HepG2 (cell line): ENCODE measurements around the gene NUP62. TPM values are rescaled to one million over a fixed set of nuclear protein-coding genes. Genes with fewer than 3 reads are reported as not detected.

Experiments used
- ATAC-seq: fragments of 200-7000 bp; cut with Tn5 transposase; 3 replicates; pipeline ENCODE4 v1.9.1; 2020; ENCODE audit warnings: mild to moderate bottlenecking, moderate library complexity
- BruUV-seq: library from RNA; stranded (reverse); fragments of 400-500 nt; replicated peaks from 2 replicates; lab custom pipeline; 2021; lab: Mats Ljungman, UMichigan
- CTCF ChIA-PET: fragments of 300-600 bp; formaldehyde crosslinking; extraction: SDS; loops from one replicate; lab custom pipeline; 2021; ENCODE audit warnings: low total read pairs, inconsistent platforms, low intra/inter-chr PET ratio; lab: Yijun Ruan, JAX
- POLR2A ChIA-PET: fragments of 350-600 bp; sonication (Branson Sonifier 250); formaldehyde crosslinking; loops from one replicate; lab custom pipeline; 2020; ENCODE audit warnings: antibody characterized with exemption, inconsistent platforms; lab: Yijun Ruan, JAX
- DNase-seq: peaks from one replicate; pipeline ENCODE4 v3.0.0-alpha.2; 2015; ENCODE audit warnings: low spot score
- FAIRE-seq: peaks from 3 replicates; lab custom pipeline; 2011; peaks lifted over from hg19 to GRCh38; lab: Jason Lieb, UNC
- H2AFZ ChIP-seq: one replicate; pipeline ENCODE4 v1.6.1; 2011; ENCODE audit warnings: low read length, inconsistent platforms
- H3K27ac ChIP-seq: fragments of 300-600 bp; 3 replicates; pipeline ENCODE4 v1.8.0; 2011; ENCODE audit warnings: mixed run types, mild to moderate bottlenecking, mixed read lengths, low read length, inconsistent platforms; ENCODE audit not compliant: insufficient read depth; ENCODE audit errors: extremely low read length
- H3K27me3 ChIP-seq, 2 experiments: fragments of 200-600 bp in 1 of 2; 2 replicates in 1 of 2; 3 replicates in 1 of 2; pipeline versions ENCODE4 v1.6.0 to v1.8.0; 2011; ENCODE audit warnings: low read length in 2 of 2, mild to moderate bottlenecking in 2 of 2, moderate library complexity in 2 of 2, inconsistent platforms in 1 of 2; ENCODE audit not compliant: insufficient read depth in 2 of 2, control insufficient read depth in 1 of 2
- H3K36me3 ChIP-seq, 2 experiments: fragments of 200-600 bp in 1 of 2; replicated peaks in 1 of 2; 2 replicates in 1 of 2; 3 replicates in 1 of 2; pipeline versions ENCODE4 v1.5.1 to v1.8.0; 2011; ENCODE audit warnings: low read length in 2 of 2, inconsistent platforms in 1 of 2; ENCODE audit not compliant: insufficient read depth in 2 of 2, control insufficient read depth in 1 of 2
- H3K4me1 ChIP-seq: 2 replicates; pipeline ENCODE4 v1.5.1; 2012; ENCODE audit warnings: low read length, inconsistent platforms; ENCODE audit not compliant: insufficient read depth
- H3K4me2 ChIP-seq: 2 replicates; pipeline ENCODE4 v1.6.0; 2011; ENCODE audit warnings: low read depth, low read length, inconsistent platforms
- H3K4me3 ChIP-seq, 3 experiments: fragments of 200-600 bp in 1 of 3; sonication (generic), shearing (Covaris generic) in 1 of 3; replicated peaks in 1 of 3; 2 replicates each; pipeline ENCODE4 v1.5.1; 2011 to 2016; ENCODE audit warnings: low read length in 3 of 3, inconsistent platforms in 2 of 3, low read depth in 2 of 3, mild to moderate bottlenecking in 2 of 3, control low read depth in 1 of 3, mixed read lengths in 1 of 3; ENCODE audit not compliant: insufficient read depth in 1 of 3
- H3K79me2 ChIP-seq: one replicate; pipeline ENCODE4 v1.6.1; 2011; ENCODE audit warnings: low read length, inconsistent platforms; ENCODE audit not compliant: insufficient read depth
- H3K9ac ChIP-seq: 2 replicates; pipeline ENCODE4 v1.6.0; 2011; ENCODE audit warnings: mild to moderate bottlenecking, low read depth, low read length, inconsistent platforms; ENCODE audit not compliant: insufficient read depth
- H3K9me3 ChIP-seq: 2 replicates; pipeline ENCODE4 v1.5.1; 2012; ENCODE audit warnings: mild to moderate bottlenecking, low read length
- H4K20me1 ChIP-seq: 2 replicates; pipeline ENCODE4 v1.6.0; 2011; ENCODE audit warnings: inconsistent platforms, mild to moderate bottlenecking, low read length, moderate library complexity; ENCODE audit not compliant: insufficient read depth
- HNF4A ChIP-seq: sonication (generic); formaldehyde crosslinking; IDR thresholded peaks from 2 replicates; pipeline ENCODE4 v1.4.0; 2020; ENCODE audit warnings: missing genetic modification reagents
- NBN ChIP-seq: fragments of 450-650 bp; conservative IDR thresholded peaks from 2 replicates; pipeline ENCODE4 v1.6.1; 2017
- PCBP1 ChIP-seq: fragments of 200-400 bp; formaldehyde crosslinking; IDR thresholded peaks from 2 replicates; pipeline ENCODE4 v1.6.1; 2017; ENCODE audit warnings: mild to moderate bottlenecking, low read depth, low read length, borderline replicate concordance
- PRDM10 ChIP-seq: sonication (generic); formaldehyde crosslinking; IDR thresholded peaks from 2 replicates; pipeline ENCODE4 v1.4.0; 2020; ENCODE audit warnings: low read depth, missing genetic modification reagents
- REL ChIP-seq: sonication (generic); formaldehyde crosslinking; conservative IDR thresholded peaks from 2 replicates; pipeline ENCODE4 v1.8.0; 2022; ENCODE audit warnings: mild to moderate bottlenecking, missing genetic modification reagents, moderate library complexity
- ZBTB3 ChIP-seq: sonication (generic); formaldehyde crosslinking; IDR thresholded peaks from 2 replicates; pipeline ENCODE4 v1.4.0; 2020; ENCODE audit warnings: low read depth, mild to moderate bottlenecking, moderate library complexity, missing genetic modification reagents, borderline replicate concordance
- ZNF160 ChIP-seq: sonication (generic); formaldehyde crosslinking; IDR thresholded peaks from 2 replicates; pipeline ENCODE4 v1.8.0; 2022; ENCODE audit warnings: mild to moderate bottlenecking, inconsistent platforms, missing genetic modification reagents
- ZNF605 ChIP-seq: sonication (generic); formaldehyde crosslinking; IDR thresholded peaks from 2 replicates; pipeline ENCODE4 v1.8.0; 2022; ENCODE audit warnings: mild to moderate bottlenecking, missing genetic modification reagents
- ZNF652 ChIP-seq: IDR thresholded peaks from 2 replicates; pipeline ENCODE4 v1.6.1; 2016; ENCODE audit warnings: low read depth, borderline replicate concordance
- ZNF780A ChIP-seq: sonication (generic); formaldehyde crosslinking; IDR thresholded peaks from 2 replicates; pipeline ENCODE4 v1.8.0; 2022; ENCODE audit warnings: mild to moderate bottlenecking, missing genetic modification reagents, moderate library complexity
- WGBS: methylation state at CpG from one replicate; pipeline ENCODE4 v1.1.6; 2017; ENCODE audit warnings: low lambda C conversion rate; 5-methylcytosine and 5-hydroxymethylcytosine counted together
- in situ Hi-C: cut with HindIII; loops from 2 replicates; pipeline ENCODE4 v1.10.0; 2017; ENCODE audit warnings: low pct_unique_long_range_greater_than_20kb; ENCODE audit not compliant: extremely low pct_ligation_motif_present
- intact Hi-C: fragments of 100-400 bp; cut with micrococcal nuclease; formaldehyde crosslinking; loops from one replicate; pipeline ENCODE4 v1.10.0; 2022; ENCODE audit not compliant: unreplicated experiment
- polyA plus RNA-seq, 8 experiments: library from polyadenylated mRNA; depleted of rRNA in 3 of 8; stranded (reverse) in 7 of 8; unstranded in 1 of 8; fragments of >200 nt; fragmentation: Illumina TruSeq in 4 of 8; extraction: Trizol in 4 of 8; gene quantifications; 2 replicates each; pipeline versions ENCODE4 v1.2.1 to v1.2.3, GENCODE V29; 2011 to 2016; ENCODE audit warnings: low read depth in 4 of 8, missing spikeins in 1 of 8, mixed read lengths in 1 of 8; ENCODE audit not compliant: insufficient read depth in 1 of 8
- total RNA-seq, 5 experiments: library from RNA; depleted of rRNA; stranded (reverse); fragments of >200 nt; fragmentation: Illumina TruSeq; extraction: Trizol; gene quantifications; 2 replicates each; pipeline ENCODE4 v1.2.3, GENCODE V29; 2016; ENCODE audit warnings: low read depth in 1 of 5

The NUP62 gene
- total and polyA plus RNA-seq, 2 of the 13 experiments (the other 11 are each of a cell fraction or from before 2014, with no cell fraction given): 16.5 to 41.5 TPM

- no peak for TF ChIP-seq ZNF780A (CRISPR knock-in tag)
- no peak for TF ChIP-seq ZBTB3 (CRISPR knock-in tag)
Measured at GRCh38 chr19:49869484-49870308, 59.6 kb downstream of the NUP62 start (continued).

GRCh38 chr19:49869009-49869483 lies 60.3 kb downstream of the NUP62 start:
- 12% methylated on average over 15 of the region's 15 CpGs for WGBS
- ATAC-seq (peak; percentile 0), DNase-seq (no peak), FAIRE-seq (no peak)
- Histone ChIP-seq H3K36me3 (peaks cover 4 to 10% of the 10 kb centered on the region in 2 experiments; a peak in 4 of 5 replicates), H3K9ac (peak overlapping the region; percentile 41; the same call in 1 of the 2 replicates), H3K9me3 (no peaks in the 10 kb centered on the region), H3K79me2 (peaks cover 18% of the 10 kb centered on the region), H3K27ac (peak overlapping the region; percentile 57), H3K4me3 (peak overlapping the region; percentile 15 to 68 (median 58); a peak in 4 of 6 replicates), H2AFZ (no peak overlapping the region), H3K4me2 (peak overlapping the region; percentile 57), H4K20me1 (peaks cover 6% of the 10 kb centered on the region), H3K27me3 (no peaks in the 10 kb centered on the region; a peak in 1 of 5 replicates), H3K4me1 (peaks cover 54% of the 10 kb centered on the region)
- POLR2A ChIA-PET: interaction anchor here (0.6 to 1.9 kb wide), 16 partner anchors 8 to 416 kb away, joined by 3 to 29 read pairs (median 4); partner anchors contain the start of genes AKT1S1, ALDH16A1, AP2A1 and ATF5
- BruUV-seq: no TSS peak
- CTCF ChIA-PET: no interaction called here
- in situ Hi-C loops: no loop called here
- intact Hi-C loops: no loop called here
- TF ChIP-seq ZNF605 (CRISPR knock-in tag) (peak; percentile 11; the same call in 1 of the 2 replicates), ZNF160 (CRISPR knock-in tag) (no peak), NBN (no peak), ZNF652 (CRISPR knock-in tag) (no peak), REL (CRISPR knock-in tag) (0 out of 2 replicates have a peak, but pooled peaks have one; percentile 52), PCBP1 (0 out of 2 replicates have a peak, but pooled peaks have one; percentile 23), HNF4A (no peak), PRDM10 (peak; percentile 87)
